Measurements from ENCODE around the gene CTNNA3.

Gene CTNNA3

GRCh38 chr10:66723608-66724400, 972.2 kb downstream of the CTNNA3 start:
- Histone ChIP-seq H3K4me3 (ENCODE audit: low read depth, low read length) (no peak overlapping the region), H3K27ac (ENCODE audit: extremely low read depth, low read depth, low read length) (no peak overlapping the region), H3K36me3 (ENCODE audit: control insufficient read depth in 2 of 2, insufficient read depth in 1 of 2, low read length in 2 of 2) (no peaks in the 10 kb centered on the region), H3K9me3 (ENCODE audit: control insufficient read depth, insufficient read depth, low read depth, low read length) (no peaks in the 10 kb centered on the region), H3K4me1 (ENCODE audit: control insufficient read depth, insufficient read depth, low read length) (no peaks in the 10 kb centered on the region)
- ChIA-PET CTCF (interaction anchor here (0.6 kb wide), 1 partner anchor 1985 kb away, joined by 3 read pairs; no protein-coding TSS in a partner anchor), POLR2A (no interaction called here)
- TF ChIP-seq PBX3 (CRISPR knock-in tag; IDR thresholded peaks at IDR 0.05) = no peak
- TF ChIP-seq REST (tag by site-specific recombination; IDR thresholded peaks at IDR 0.05) = no peak
- no peak for TF ChIP-seq ZNF529 (tag by site-specific recombination; IDR thresholded peaks at IDR 0.05; ENCODE audit: insufficient replicate concordance)
- no peak for TF ChIP-seq ZNF311 (tag by site-specific recombination; IDR thresholded peaks at IDR 0.05; ENCODE audit: borderline replicate concordance)
- no peak for TF ChIP-seq ZNF558 (tag by site-specific recombination; IDR thresholded peaks at IDR 0.05)
- no peak for TF ChIP-seq ZBTB8A (tag by site-specific recombination; IDR thresholded peaks at IDR 0.05)
- TF ChIP-seq GLIS1 (tag by site-specific recombination; IDR thresholded peaks at IDR 0.05) = no peak
- no peak for TF ChIP-seq CTCF (tag by site-specific recombination; IDR thresholded peaks at IDR 0.05)
- no peak for TF ChIP-seq ZNF664 (tag by site-specific recombination; IDR thresholded peaks at IDR 0.05)
- no peak for TF ChIP-seq ZNF670 (tag by site-specific recombination; IDR thresholded peaks at IDR 0.05; ENCODE audit: low read depth)
- TF ChIP-seq SCRT1 (tag by site-specific recombination; IDR thresholded peaks at IDR 0.05; ENCODE audit: borderline replicate concordance) = no peak

GRCh38 chr10:66719483-66719882, 976.5 kb downstream of the CTNNA3 start:
- POLR2A ChIA-PET = no interaction called here
- TF ChIP-seq ZNF488 (tag by site-specific recombination; IDR thresholded peaks at IDR 0.05) (no peak), ZNF571 (tag by site-specific recombination; IDR thresholded peaks at IDR 0.05) (no peak), ZNF785 (tag by site-specific recombination; IDR thresholded peaks at IDR 0.05) (no peak), MYNN (tag by site-specific recombination; IDR thresholded peaks at IDR 0.05; ENCODE audit: borderline replicate concordance) (no peak), TCF7L2 (IDR thresholded peaks at IDR 0.05; ENCODE audit: borderline replicate concordance, low read depth, low read length) (no peak), ZNF707 (tag by site-specific recombination; IDR thresholded peaks at IDR 0.05) (no peak), ZNF132 (tag by site-specific recombination; IDR thresholded peaks at IDR 0.05; ENCODE audit: borderline replicate concordance) (no peak), ZNF521 (tag by site-specific recombination; IDR thresholded peaks at IDR 0.05) (no peak), ZNF138 (tag by site-specific recombination; IDR thresholded peaks at IDR 0.05; ENCODE audit: borderline replicate concordance) (no peak), ZNF423 (tag by site-specific recombination; IDR thresholded peaks at IDR 0.05) (no peak), ZNF354C (tag by site-specific recombination; IDR thresholded peaks at IDR 0.05; ENCODE audit: borderline replicate concordance, low read depth) (no peak), PATZ1 (tag by site-specific recombination; IDR thresholded peaks at IDR 0.05) (no peak)
- Histone ChIP-seq H3K36me3 (ENCODE audit: control insufficient read depth in 2 of 2, insufficient read depth in 1 of 2, low read length in 2 of 2) (no peaks in the 10 kb centered on the region), H3K4me1 (ENCODE audit: control insufficient read depth, insufficient read depth, low read length) (no peaks in the 10 kb centered on the region), H3K27ac (ENCODE audit: extremely low read depth, low read depth, low read length) (no peak overlapping the region), H3K4me3 (ENCODE audit: low read depth, low read length) (no peak overlapping the region), H3K9me3 (ENCODE audit: control insufficient read depth, insufficient read depth, low read depth, low read length) (no peaks in the 10 kb centered on the region)
- CTCF ChIA-PET = interaction anchor here (0.6 kb wide), 1 partner anchor 19 kb away, joined by 3 read pairs; no protein-coding TSS in a partner anchor
